ENCODE measurements around the gene FAM120B.

DNA sequence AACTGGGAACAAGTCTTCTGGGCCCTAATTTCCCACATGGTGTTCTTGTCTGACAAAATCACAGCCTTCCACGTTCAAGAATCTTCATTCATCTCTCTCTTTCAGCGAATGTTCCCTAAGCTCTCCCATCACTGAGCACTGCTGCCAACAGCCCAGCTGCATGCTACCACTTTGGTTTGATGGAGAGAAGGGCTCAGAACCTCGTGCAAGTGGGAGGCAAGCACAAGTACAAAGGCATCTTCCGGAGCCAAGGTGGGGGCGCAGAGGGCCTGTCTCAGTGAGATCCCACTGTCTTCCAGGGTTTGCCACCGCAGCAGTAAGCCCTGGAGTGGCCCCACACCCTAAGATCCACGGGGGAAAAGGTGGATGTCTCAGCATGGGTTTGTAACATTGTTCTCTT, 32.9 kb upstream of the FAM120B start:
- TF ChIP-seq, protein P1, sequence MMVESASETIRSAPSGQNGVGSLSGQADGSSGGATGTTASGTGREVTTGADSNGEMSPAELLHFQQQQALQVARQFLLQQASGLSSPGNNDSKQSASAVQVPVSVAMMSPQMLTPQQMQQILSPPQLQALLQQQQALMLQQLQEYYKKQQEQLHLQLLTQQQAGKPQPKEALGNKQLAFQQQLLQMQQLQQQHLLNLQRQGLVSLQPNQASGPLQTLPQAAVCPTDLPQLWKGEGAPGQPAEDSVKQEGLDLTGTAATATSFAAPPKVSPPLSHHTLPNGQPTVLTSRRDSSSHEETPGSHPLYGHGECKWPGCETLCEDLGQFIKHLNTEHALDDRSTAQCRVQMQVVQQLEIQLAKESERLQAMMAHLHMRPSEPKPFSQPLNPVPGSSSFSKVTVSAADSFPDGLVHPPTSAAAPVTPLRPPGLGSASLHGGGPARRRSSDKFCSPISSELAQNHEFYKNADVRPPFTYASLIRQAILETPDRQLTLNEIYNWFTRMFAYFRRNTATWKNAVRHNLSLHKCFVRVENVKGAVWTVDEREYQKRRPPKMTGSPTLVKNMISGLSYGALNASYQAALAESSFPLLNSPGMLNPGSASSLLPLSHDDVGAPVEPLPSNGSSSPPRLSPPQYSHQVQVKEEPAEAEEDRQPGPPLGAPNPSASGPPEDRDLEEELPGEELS (CRISPR knock-in tag; IDR thresholded peaks at IDR 0.05): no peak
- TF ChIP-seq, protein P2, sequence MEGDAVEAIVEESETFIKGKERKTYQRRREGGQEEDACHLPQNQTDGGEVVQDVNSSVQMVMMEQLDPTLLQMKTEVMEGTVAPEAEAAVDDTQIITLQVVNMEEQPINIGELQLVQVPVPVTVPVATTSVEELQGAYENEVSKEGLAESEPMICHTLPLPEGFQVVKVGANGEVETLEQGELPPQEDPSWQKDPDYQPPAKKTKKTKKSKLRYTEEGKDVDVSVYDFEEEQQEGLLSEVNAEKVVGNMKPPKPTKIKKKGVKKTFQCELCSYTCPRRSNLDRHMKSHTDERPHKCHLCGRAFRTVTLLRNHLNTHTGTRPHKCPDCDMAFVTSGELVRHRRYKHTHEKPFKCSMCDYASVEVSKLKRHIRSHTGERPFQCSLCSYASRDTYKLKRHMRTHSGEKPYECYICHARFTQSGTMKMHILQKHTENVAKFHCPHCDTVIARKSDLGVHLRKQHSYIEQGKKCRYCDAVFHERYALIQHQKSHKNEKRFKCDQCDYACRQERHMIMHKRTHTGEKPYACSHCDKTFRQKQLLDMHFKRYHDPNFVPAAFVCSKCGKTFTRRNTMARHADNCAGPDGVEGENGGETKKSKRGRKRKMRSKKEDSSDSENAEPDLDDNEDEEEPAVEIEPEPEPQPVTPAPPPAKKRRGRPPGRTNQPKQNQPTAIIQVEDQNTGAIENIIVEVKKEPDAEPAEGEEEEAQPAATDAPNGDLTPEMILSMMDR (IDR thresholded peaks at IDR 0.05): no peak
- no peak for TF ChIP-seq FOXK1 (CRISPR knock-in tag; IDR thresholded peaks at IDR 0.05)
- no peak for TF ChIP-seq STAT6 (CRISPR knock-in tag; conservative IDR thresholded peaks at IDR 0.05; ENCODE audit: low read depth)
- TF ChIP-seq GABPB1 (CRISPR knock-in tag; IDR thresholded peaks at IDR 0.05): no peak
- TF ChIP-seq NFYB (CRISPR knock-in tag; conservative IDR thresholded peaks at IDR 0.05; ENCODE audit: low read depth): no peak
- TF ChIP-seq, protein P3, sequence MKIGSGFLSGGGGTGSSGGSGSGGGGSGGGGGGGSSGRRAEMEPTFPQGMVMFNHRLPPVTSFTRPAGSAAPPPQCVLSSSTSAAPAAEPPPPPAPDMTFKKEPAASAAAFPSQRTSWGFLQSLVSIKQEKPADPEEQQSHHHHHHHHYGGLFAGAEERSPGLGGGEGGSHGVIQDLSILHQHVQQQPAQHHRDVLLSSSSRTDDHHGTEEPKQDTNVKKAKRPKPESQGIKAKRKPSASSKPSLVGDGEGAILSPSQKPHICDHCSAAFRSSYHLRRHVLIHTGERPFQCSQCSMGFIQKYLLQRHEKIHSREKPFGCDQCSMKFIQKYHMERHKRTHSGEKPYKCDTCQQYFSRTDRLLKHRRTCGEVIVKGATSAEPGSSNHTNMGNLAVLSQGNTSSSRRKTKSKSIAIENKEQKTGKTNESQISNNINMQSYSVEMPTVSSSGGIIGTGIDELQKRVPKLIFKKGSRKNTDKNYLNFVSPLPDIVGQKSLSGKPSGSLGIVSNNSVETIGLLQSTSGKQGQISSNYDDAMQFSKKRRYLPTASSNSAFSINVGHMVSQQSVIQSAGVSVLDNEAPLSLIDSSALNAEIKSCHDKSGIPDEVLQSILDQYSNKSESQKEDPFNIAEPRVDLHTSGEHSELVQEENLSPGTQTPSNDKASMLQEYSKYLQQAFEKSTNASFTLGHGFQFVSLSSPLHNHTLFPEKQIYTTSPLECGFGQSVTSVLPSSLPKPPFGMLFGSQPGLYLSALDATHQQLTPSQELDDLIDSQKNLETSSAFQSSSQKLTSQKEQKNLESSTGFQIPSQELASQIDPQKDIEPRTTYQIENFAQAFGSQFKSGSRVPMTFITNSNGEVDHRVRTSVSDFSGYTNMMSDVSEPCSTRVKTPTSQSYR (CRISPR knock-in tag; IDR thresholded peaks at IDR 0.05): no peak
- TF ChIP-seq SP1 (CRISPR knock-in tag; conservative IDR thresholded peaks at IDR 0.05): no peak

Data from WTC11 (cell line).